SU-DHL-6 (cell line): ENCODE results near the gene SHTN1.

Experiments
- H2AFZ ChIP-seq: fragments of 200-600 bp; sonication (generic); 2 replicates; pipeline ENCODE4 v1.6.1; 2014; ENCODE audit warnings: low read depth, mild to moderate bottlenecking, moderate library complexity, mixed read lengths, antibody characterized with exemption, low read length; ENCODE audit not compliant: severe bottlenecking
- H3F3A ChIP-seq: fragments of 200-600 bp; shearing (Covaris generic); 2 replicates; pipeline ENCODE4 v1.6.0; 2016; ENCODE audit warnings: antibody characterized with exemption, mild to moderate bottlenecking; ENCODE audit not compliant: insufficient read depth
- H3K27ac ChIP-seq: fragments of 200-600 bp; sonication (generic); 2 replicates; pipeline ENCODE4 v1.5.1; 2016; ENCODE audit warnings: low read depth, mild to moderate bottlenecking, low read length, moderate library complexity, mixed read lengths
- H3K27me3 ChIP-seq: fragments of 200-600 bp; sonication (generic), shearing (Covaris generic); 2 replicates; pipeline ENCODE4 v1.6.0; 2014; ENCODE audit warnings: mild to moderate bottlenecking, low read length
- H3K36me3 ChIP-seq: fragments of 200-600 bp; sonication (generic); 2 replicates; pipeline ENCODE4 v1.6.1; 2014; ENCODE audit warnings: mild to moderate bottlenecking, low read length, mixed read lengths
- H3K4me2 ChIP-seq: fragments of 300-600, 200-600 bp; shearing (Covaris generic), sonication (generic); 2 replicates; pipeline ENCODE4 v1.6.0; 2014; ENCODE audit warnings: low read length, low read depth, mild to moderate bottlenecking; ENCODE audit not compliant: poor library complexity, severe bottlenecking
- H3K4me3 ChIP-seq: fragments of 200-600 bp; sonication (generic); 2 replicates; pipeline ENCODE4 v1.5.1; 2014; ENCODE audit warnings: antibody characterized with exemption, low read length, mild to moderate bottlenecking, mixed read lengths; ENCODE audit not compliant: insufficient read depth, poor library complexity, severe bottlenecking
- H3K79me2 ChIP-seq: fragments of 200-600 bp; sonication (generic); 2 replicates; pipeline ENCODE4 v1.6.1; 2014; ENCODE audit warnings: mild to moderate bottlenecking, low read length, moderate library complexity; ENCODE audit not compliant: insufficient read depth
- H3K9ac ChIP-seq: fragments of 200-600 bp; sonication (generic); 2 replicates; pipeline ENCODE4 v1.7.0; 2014; ENCODE audit warnings: mild to moderate bottlenecking, low read length
- H3K9me2 ChIP-seq: fragments of 200-600 bp; sonication (generic); replicated peaks from 2 replicates; pipeline ENCODE4 v1.6.1; 2014; ENCODE audit warnings: low read length; ENCODE audit not compliant: insufficient read depth
- H3K9me3 ChIP-seq: fragments of 200-600 bp; sonication (generic); 2 replicates; pipeline ENCODE4 v1.6.1; 2014; ENCODE audit warnings: low read length, mixed read lengths; ENCODE audit not compliant: insufficient read depth
- H4K20me1 ChIP-seq: fragments of 200-600 bp; sonication (generic); 2 replicates; pipeline ENCODE4 v1.6.1; 2014; ENCODE audit warnings: low read depth, mild to moderate bottlenecking, antibody characterized with exemption, low read length, moderate library complexity, mixed read lengths
- EZH2phosphoT487 ChIP-seq: fragments of 200-600 bp; sonication (generic), shearing (Covaris generic); conservative IDR thresholded peaks from 2 replicates; pipeline ENCODE4 v1.6.1; 2018; ENCODE audit warnings: mild to moderate bottlenecking, antibody characterized with exemption, low read length, moderate library complexity, mixed read lengths
- TF ChIP-seq, protein P1 (sequence below): fragments of 200-600 bp; sonication (generic); IDR thresholded peaks from one replicate; pipeline ENCODE4 v1.5.1; 2017; ENCODE audit warnings: antibody characterized with exemption, mild to moderate bottlenecking, low read length, moderate library complexity; ENCODE audit not compliant: insufficient read depth, poor library complexity, severe bottlenecking

SHTN1 gene

GRCh38 chr10:117004227-117005025, 561 bp downstream of the SHTN1 start:
- Histone ChIP-seq H3K4me3 (no peak overlapping the region), H3K4me2 (peak overlapping the region; percentile 22), H3K27me3 (no peaks in the 10 kb centered on the region), H4K20me1 (no peaks in the 10 kb centered on the region), H3K79me2 (no peaks in the 10 kb centered on the region), H3K9me3 (no peaks in the 10 kb centered on the region), H3K9ac (no peak overlapping the region), H3K27ac (no peak overlapping the region), H3K36me3 (no peaks in the 10 kb centered on the region), H3K9me2 (no peaks in the 10 kb centered on the region), H3F3A (no peaks in the 10 kb centered on the region), H2AFZ (no peak overlapping the region)
- TF ChIP-seq, protein P1, sequence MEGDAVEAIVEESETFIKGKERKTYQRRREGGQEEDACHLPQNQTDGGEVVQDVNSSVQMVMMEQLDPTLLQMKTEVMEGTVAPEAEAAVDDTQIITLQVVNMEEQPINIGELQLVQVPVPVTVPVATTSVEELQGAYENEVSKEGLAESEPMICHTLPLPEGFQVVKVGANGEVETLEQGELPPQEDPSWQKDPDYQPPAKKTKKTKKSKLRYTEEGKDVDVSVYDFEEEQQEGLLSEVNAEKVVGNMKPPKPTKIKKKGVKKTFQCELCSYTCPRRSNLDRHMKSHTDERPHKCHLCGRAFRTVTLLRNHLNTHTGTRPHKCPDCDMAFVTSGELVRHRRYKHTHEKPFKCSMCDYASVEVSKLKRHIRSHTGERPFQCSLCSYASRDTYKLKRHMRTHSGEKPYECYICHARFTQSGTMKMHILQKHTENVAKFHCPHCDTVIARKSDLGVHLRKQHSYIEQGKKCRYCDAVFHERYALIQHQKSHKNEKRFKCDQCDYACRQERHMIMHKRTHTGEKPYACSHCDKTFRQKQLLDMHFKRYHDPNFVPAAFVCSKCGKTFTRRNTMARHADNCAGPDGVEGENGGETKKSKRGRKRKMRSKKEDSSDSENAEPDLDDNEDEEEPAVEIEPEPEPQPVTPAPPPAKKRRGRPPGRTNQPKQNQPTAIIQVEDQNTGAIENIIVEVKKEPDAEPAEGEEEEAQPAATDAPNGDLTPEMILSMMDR: no peak
- no peak for TF ChIP-seq EZH2phosphoT487

- Histone ChIP-seq H3K27ac (no peak overlapping the region), H3K4me3 (no peak overlapping the region), H3K36me3 (no peaks in the 10 kb centered on the region), H2AFZ (no peak overlapping the region), H3K9me3 (no peaks in the 10 kb centered on the region), H4K20me1 (no peaks in the 10 kb centered on the region), H3K9me2 (no peaks in the 10 kb centered on the region), H3K79me2 (no peaks in the 10 kb centered on the region), H3K27me3 (no peaks in the 10 kb centered on the region), H3K9ac (no peak overlapping the region), H3K4me2 (no peak overlapping the region), H3F3A (no peaks in the 10 kb centered on the region)
- TF ChIP-seq, protein P1: no peak
- no peak for TF ChIP-seq EZH2phosphoT487
These were observed 1.7 kb downstream of the SHTN1 start for GRCh38 chr10:117003336-117003735.

DNA sequence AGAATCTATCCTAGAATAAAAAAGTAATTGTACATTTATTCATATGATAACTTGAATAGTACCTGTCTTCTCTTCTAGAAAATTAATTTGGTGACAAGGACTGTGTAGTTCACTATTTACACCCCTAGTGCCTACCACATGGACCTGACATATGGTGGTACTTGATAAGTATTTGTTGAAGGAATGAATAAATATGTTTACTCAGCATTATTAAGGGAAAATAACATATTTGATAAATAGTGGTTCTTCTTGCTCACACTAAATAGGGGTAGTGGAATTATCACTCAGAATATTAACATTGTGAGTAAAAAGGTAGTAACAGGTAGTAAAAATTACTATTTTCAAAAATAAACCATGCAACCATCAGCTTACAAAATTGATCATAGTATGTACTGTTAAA, 2.8 kb downstream of the SHTN1 start:
- H3K79me2 ChIP-seq: no peaks in the 10 kb centered on the region
- H3K9me2 ChIP-seq: no peaks in the 10 kb centered on the region
- no peak overlapping the region for H2AFZ ChIP-seq
- H3K4me2 ChIP-seq: no peak overlapping the region
- no peak for TF ChIP-seq EZH2phosphoT487
- TF ChIP-seq, protein P1: no peak
- H4K20me1 ChIP-seq: no peaks in the 10 kb centered on the region
- H3K27me3 ChIP-seq: no peaks in the 10 kb centered on the region
- H3K9me3 ChIP-seq: no peaks in the 10 kb centered on the region
- no peaks in the 10 kb centered on the region for H3F3A ChIP-seq
- no peak overlapping the region for H3K4me3 ChIP-seq
- H3K27ac ChIP-seq: no peak overlapping the region
- H3K36me3 ChIP-seq: no peaks in the 10 kb centered on the region
- H3K9ac ChIP-seq: no peak overlapping the region
